ENCODE data around the gene PIAS1. TPM values are rescaled to one million over a fixed set of nuclear protein-coding genes. Genes with fewer than 3 reads are reported as not detected.

Gene PIAS1
- total RNA-seq, 1 donor from 2014 or later, result 67.8 TPM

DNA sequence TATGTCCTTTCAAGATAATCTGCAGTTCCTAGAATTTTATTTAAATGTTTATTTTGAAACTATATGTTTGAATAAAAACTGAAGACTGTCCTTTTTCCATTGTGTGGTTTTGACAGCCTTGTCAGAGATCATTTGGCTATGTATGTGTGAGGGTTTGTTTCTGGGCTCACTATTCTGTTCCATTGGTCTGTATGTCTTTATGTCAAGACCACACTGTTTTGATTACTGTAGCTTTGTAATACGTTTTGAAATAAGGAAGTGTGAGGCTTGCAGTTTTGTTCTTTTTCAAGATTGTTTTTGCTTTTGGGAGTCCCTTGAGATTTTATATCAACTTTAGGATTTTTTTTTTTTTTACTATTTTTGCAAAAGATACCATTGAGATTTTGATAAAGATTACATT lies 42.0 kb downstream of the PIAS1 start:
- no peak overlapping the region for H3K4me3 Mint-ChIP-seq (ENCODE audit: unreplicated experiment)
- no peaks in the 10 kb centered on the region for H3K9me3 Mint-ChIP-seq (ENCODE audit: unreplicated experiment)

DNA sequence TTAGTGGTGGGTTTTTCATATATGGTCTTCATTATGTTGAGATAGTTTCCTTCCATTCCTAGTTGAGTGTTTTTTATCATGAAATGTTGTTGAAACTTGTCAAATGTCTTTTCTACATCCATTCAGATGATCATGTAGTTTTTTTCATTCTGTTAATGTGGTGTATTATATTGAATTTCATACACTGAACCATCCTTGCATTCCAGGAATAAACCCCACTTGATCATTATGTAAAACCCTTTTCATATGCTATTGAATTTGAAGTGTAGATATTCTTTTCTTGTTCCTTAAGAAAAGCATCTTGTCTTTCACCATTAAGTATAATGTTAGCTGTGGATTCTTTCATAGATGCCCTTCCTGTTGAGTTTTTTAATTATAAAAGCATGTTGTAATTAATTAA lies 42.9 kb downstream of the PIAS1 start:
- Mint-ChIP-seq H3K4me3 (ENCODE audit: unreplicated experiment) (no peak overlapping the region), H3K4me1 (ENCODE audit: unreplicated experiment) (peaks cover 16% of the 10 kb centered on the region), H3K9me3 (ENCODE audit: unreplicated experiment) (no peaks in the 10 kb centered on the region), H3K27me3 (ENCODE audit: unreplicated experiment) (no peaks in the 10 kb centered on the region), H3K27ac (ENCODE audit: unreplicated experiment) (no peak overlapping the region), H3K36me3 (ENCODE audit: low read depth, unreplicated experiment) (peaks cover 21% of the 10 kb centered on the region)
- TF ChIP-seq, protein P1, sequence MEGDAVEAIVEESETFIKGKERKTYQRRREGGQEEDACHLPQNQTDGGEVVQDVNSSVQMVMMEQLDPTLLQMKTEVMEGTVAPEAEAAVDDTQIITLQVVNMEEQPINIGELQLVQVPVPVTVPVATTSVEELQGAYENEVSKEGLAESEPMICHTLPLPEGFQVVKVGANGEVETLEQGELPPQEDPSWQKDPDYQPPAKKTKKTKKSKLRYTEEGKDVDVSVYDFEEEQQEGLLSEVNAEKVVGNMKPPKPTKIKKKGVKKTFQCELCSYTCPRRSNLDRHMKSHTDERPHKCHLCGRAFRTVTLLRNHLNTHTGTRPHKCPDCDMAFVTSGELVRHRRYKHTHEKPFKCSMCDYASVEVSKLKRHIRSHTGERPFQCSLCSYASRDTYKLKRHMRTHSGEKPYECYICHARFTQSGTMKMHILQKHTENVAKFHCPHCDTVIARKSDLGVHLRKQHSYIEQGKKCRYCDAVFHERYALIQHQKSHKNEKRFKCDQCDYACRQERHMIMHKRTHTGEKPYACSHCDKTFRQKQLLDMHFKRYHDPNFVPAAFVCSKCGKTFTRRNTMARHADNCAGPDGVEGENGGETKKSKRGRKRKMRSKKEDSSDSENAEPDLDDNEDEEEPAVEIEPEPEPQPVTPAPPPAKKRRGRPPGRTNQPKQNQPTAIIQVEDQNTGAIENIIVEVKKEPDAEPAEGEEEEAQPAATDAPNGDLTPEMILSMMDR (IDR thresholded peaks at IDR 0.05; ENCODE audit: unreplicated experiment), result no peak
- no peak for DNase-seq (ENCODE audit: low spot score)

More for the DNA sequence above, 42.0 kb downstream of the PIAS1 start:
- Mint-ChIP-seq H3K36me3 (ENCODE audit: low read depth, unreplicated experiment) (peaks cover 17% of the 10 kb centered on the region), H3K4me1 (ENCODE audit: unreplicated experiment) (peaks cover 13% of the 10 kb centered on the region), H3K27ac (ENCODE audit: unreplicated experiment) (no peak overlapping the region), H3K27me3 (ENCODE audit: unreplicated experiment) (no peaks in the 10 kb centered on the region)
- TF ChIP-seq, protein P1 (IDR thresholded peaks at IDR 0.05; ENCODE audit: unreplicated experiment), result no peak
- no peak for DNase-seq (ENCODE audit: low spot score)

DNA sequence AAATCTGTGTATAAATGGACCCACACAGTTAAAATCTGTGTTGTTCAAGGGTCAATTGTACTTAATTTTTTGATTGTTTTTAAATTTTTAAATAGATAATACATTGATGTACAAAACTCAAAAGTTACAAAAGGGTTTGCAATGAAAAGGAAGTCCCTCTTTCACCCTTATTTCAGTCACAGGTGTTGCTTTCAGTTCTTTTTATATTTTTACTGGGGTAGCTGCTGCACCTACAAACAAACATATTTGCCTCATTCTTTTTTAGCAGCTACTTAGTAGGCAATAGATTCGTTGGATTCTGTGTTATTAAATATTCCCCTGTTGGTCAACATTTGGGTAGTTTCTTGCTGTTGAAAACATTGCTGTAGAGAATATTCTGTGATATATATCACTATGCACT lies 44.4 kb downstream of the PIAS1 start:
- H3K36me3 Mint-ChIP-seq (ENCODE audit: low read depth, unreplicated experiment), result peaks cover 30% of the 10 kb centered on the region
- H3K27ac Mint-ChIP-seq (ENCODE audit: unreplicated experiment), result no peak overlapping the region
- TF ChIP-seq, protein P1 (IDR thresholded peaks at IDR 0.05; ENCODE audit: unreplicated experiment), result no peak
- no peak overlapping the region for H3K4me3 Mint-ChIP-seq (ENCODE audit: unreplicated experiment)
- no peaks in the 10 kb centered on the region for H3K9me3 Mint-ChIP-seq (ENCODE audit: unreplicated experiment)
- no peaks in the 10 kb centered on the region for H3K27me3 Mint-ChIP-seq (ENCODE audit: unreplicated experiment)
- H3K4me1 Mint-ChIP-seq (ENCODE audit: unreplicated experiment), result peaks cover 16% of the 10 kb centered on the region
- DNase-seq (ENCODE audit: low spot score), result no peak

DNA sequence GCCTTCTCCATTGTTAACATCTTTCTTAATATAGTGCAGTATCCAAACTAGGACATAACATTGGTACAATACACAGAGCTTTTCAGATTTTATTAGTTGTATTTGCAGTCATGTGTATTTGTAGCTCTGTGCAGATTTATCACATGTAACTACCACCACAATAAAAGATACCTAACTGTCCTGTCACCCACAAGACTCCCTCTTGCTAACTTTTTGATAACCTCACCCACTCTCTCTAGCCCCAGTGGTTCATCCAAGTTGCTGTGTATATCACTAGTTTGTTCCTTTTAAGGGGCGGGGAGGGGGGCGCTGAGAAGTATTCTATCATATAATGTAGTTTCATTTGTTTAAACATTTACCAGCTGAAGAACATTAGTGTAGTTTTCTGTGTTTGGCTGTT lies 46.1 kb downstream of the PIAS1 start:
- Mint-ChIP-seq H3K4me1 (ENCODE audit: unreplicated experiment) (peaks cover 16% of the 10 kb centered on the region), H3K4me3 (ENCODE audit: unreplicated experiment) (no peak overlapping the region), H3K27ac (ENCODE audit: unreplicated experiment) (peak overlapping the region; percentile 24), H3K9me3 (ENCODE audit: unreplicated experiment) (no peaks in the 10 kb centered on the region), H3K36me3 (ENCODE audit: low read depth, unreplicated experiment) (peaks cover 36% of the 10 kb centered on the region), H3K27me3 (ENCODE audit: unreplicated experiment) (no peaks in the 10 kb centered on the region)
- TF ChIP-seq, protein P1 (IDR thresholded peaks at IDR 0.05; ENCODE audit: unreplicated experiment), result no peak
- no peak for DNase-seq (ENCODE audit: low spot score)

DNA sequence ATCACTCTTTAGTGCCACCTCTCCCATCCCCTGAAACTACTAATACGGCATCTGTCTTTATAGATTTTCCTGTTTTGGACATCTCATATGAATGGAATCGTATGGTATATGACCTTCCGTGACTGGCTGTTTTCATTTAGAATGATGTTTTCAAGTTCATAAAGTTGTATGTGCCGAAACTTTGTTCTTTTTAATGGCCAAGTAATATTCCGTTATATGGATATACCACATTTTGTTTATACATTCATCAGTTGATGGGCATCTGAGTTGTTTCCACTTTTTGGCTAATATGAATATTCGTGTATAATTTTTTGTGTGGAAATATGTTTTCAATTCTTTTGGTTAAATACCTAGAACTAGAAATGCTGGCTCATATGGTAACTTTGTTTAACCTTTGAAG lies 49.5 kb downstream of the PIAS1 start:
- TF ChIP-seq, protein P1 (IDR thresholded peaks at IDR 0.05; ENCODE audit: unreplicated experiment), result no peak
- DNase-seq (ENCODE audit: low spot score), result no peak
- no peak overlapping the region for H3K27ac Mint-ChIP-seq (ENCODE audit: unreplicated experiment)
- H3K4me1 Mint-ChIP-seq (ENCODE audit: unreplicated experiment), result peaks cover 25% of the 10 kb centered on the region
- H3K9me3 Mint-ChIP-seq (ENCODE audit: unreplicated experiment), result no peaks in the 10 kb centered on the region
- peak overlapping the region; percentile 26 for H3K4me3 Mint-ChIP-seq (ENCODE audit: unreplicated experiment)
- H3K27me3 Mint-ChIP-seq (ENCODE audit: unreplicated experiment), result no peaks in the 10 kb centered on the region
- peaks cover 26% of the 10 kb centered on the region for H3K36me3 Mint-ChIP-seq (ENCODE audit: low read depth, unreplicated experiment)
